ENCODE data around the gene TDRD1.

DNA sequence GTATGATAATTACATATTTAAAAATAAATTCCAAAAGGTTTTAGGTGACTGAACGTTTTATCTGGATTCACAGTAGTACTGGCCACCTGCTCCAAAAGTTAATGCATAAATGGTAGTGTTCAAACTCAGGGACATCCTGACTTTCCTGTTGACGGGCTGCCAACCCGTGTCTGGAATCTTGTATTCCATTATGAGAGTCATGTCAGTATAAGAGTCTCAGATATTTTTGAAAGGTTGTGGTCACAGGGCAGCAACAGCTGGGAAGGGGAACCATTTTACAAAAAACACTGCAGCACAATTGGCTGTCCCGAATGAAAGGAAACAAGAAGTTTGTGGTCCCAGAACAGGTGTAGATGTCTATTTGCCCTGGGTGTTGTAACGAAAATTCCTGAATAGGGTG lies 2.8 kb downstream of the TDRD1 start:
- TF ChIP-seq, protein P1, sequence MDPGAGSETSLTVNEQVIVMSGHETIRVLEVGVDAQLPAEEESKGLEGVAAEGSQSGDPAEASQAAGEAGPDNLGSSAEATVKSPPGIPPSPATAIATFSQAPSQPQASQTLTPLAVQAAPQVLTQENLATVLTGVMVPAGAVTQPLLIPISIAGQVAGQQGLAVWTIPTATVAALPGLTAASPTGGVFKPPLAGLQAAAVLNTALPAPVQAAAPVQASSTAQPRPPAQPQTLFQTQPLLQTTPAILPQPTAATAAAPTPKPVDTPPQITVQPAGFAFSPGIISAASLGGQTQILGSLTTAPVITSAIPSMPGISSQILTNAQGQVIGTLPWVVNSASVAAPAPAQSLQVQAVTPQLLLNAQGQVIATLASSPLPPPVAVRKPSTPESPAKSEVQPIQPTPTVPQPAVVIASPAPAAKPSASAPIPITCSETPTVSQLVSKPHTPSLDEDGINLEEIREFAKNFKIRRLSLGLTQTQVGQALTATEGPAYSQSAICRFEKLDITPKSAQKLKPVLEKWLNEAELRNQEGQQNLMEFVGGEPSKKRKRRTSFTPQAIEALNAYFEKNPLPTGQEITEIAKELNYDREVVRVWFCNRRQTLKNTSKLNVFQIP (CRISPR knock-in tag; IDR thresholded peaks at IDR 0.05; ENCODE audit: borderline replicate concordance, low read depth) = no peak
- TF ChIP-seq GLIS3 (CRISPR knock-in tag; IDR thresholded peaks at IDR 0.05) (no peak), ZFP30 (CRISPR knock-in tag; IDR thresholded peaks at IDR 0.05) (no peak), ZFP3 (CRISPR knock-in tag; IDR thresholded peaks at IDR 0.05) (no peak), ZNF8 (CRISPR knock-in tag; IDR thresholded peaks at IDR 0.05) (no peak), ZC3H10 (CRISPR knock-in tag; IDR thresholded peaks at IDR 0.05) (no peak)
- TF ChIP-seq, protein P2, sequence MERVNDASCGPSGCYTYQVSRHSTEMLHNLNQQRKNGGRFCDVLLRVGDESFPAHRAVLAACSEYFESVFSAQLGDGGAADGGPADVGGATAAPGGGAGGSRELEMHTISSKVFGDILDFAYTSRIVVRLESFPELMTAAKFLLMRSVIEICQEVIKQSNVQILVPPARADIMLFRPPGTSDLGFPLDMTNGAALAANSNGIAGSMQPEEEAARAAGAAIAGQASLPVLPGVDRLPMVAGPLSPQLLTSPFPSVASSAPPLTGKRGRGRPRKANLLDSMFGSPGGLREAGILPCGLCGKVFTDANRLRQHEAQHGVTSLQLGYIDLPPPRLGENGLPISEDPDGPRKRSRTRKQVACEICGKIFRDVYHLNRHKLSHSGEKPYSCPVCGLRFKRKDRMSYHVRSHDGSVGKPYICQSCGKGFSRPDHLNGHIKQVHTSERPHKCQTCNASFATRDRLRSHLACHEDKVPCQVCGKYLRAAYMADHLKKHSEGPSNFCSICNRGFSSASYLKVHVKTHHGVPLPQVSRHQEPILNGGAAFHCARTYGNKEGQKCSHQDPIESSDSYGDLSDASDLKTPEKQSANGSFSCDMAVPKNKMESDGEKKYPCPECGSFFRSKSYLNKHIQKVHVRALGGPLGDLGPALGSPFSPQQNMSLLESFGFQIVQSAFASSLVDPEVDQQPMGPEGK (CRISPR knock-in tag; IDR thresholded peaks at IDR 0.05; ENCODE audit: borderline replicate concordance) = no peak
- TF ChIP-seq, protein P3, sequence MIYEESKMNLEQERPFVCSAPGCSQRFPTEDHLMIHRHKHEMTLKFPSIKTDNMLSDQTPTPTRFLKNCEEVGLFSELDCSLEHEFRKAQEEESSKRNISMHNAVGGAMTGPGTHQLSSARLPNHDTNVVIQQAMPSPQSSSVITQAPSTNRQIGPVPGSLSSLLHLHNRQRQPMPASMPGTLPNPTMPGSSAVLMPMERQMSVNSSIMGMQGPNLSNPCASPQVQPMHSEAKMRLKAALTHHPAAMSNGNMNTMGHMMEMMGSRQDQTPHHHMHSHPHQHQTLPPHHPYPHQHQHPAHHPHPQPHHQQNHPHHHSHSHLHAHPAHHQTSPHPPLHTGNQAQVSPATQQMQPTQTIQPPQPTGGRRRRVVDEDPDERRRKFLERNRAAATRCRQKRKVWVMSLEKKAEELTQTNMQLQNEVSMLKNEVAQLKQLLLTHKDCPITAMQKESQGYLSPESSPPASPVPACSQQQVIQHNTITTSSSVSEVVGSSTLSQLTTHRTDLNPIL (CRISPR knock-in tag; IDR thresholded peaks at IDR 0.05; ENCODE audit: low read depth) = no peak
- TF ChIP-seq, protein P4, sequence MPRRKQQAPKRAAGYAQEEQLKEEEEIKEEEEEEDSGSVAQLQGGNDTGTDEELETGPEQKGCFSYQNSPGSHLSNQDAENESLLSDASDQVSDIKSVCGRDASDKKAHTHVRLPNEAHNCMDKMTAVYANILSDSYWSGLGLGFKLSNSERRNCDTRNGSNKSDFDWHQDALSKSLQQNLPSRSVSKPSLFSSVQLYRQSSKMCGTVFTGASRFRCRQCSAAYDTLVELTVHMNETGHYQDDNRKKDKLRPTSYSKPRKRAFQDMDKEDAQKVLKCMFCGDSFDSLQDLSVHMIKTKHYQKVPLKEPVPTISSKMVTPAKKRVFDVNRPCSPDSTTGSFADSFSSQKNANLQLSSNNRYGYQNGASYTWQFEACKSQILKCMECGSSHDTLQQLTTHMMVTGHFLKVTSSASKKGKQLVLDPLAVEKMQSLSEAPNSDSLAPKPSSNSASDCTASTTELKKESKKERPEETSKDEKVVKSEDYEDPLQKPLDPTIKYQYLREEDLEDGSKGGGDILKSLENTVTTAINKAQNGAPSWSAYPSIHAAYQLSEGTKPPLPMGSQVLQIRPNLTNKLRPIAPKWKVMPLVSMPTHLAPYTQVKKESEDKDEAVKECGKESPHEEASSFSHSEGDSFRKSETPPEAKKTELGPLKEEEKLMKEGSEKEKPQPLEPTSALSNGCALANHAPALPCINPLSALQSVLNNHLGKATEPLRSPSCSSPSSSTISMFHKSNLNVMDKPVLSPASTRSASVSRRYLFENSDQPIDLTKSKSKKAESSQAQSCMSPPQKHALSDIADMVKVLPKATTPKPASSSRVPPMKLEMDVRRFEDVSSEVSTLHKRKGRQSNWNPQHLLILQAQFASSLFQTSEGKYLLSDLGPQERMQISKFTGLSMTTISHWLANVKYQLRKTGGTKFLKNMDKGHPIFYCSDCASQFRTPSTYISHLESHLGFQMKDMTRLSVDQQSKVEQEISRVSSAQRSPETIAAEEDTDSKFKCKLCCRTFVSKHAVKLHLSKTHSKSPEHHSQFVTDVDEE (CRISPR knock-in tag; IDR thresholded peaks at IDR 0.05) = no peak

Measured in SK-N-SH treated with all-trans-retinoic acid at 6 μM for 48 hours (cell line).